Transverse colon (tissue), 4 donors: ENCODE measurements around the gene NUP93. TPM values are rescaled to one million over a fixed set of nuclear protein-coding genes. Genes with fewer than 3 reads are reported as not detected.

Source experiments
- DNase-seq: peaks from one replicate; pipeline ENCODE4 v3.0.0-alpha.2; 2019
- H3K27ac ChIP-seq, 4 donors: fragments of 200-600 bp; sonication (generic); 2 replicates each; pipeline ENCODE4 v1.5.1; 2016 to 2018; ENCODE audit warnings: inconsistent platforms in 4 of 4
- H3K27me3 ChIP-seq: fragments of 200-600 bp; sonication (generic); 2 replicates; pipeline ENCODE4 v1.5.1; 2017; ENCODE audit warnings: inconsistent platforms
- H3K36me3 ChIP-seq, 4 donors: fragments of 200-600 bp; sonication (generic); 2 replicates each; pipeline ENCODE4 v1.5.1; 2017 to 2019; ENCODE audit warnings: inconsistent platforms in 4 of 4
- H3K4me1 ChIP-seq, 4 donors: fragments of 200-600 bp; sonication (generic); 2 replicates each; pipeline ENCODE4 v1.5.1; 2017 to 2020; ENCODE audit warnings: inconsistent platforms in 4 of 4
- H3K4me3 ChIP-seq, 4 donors: fragments of 200-600 bp; sonication (generic); 1 replicate in 1 of 4; 2 replicates in 3 of 4; pipeline versions ENCODE4 v1.5.1 to v1.6.1; 2017 to 2019; ENCODE audit warnings: inconsistent platforms in 4 of 4
- H3K9me3 ChIP-seq, 2 donors: fragments of 200-600 bp; sonication (generic); 2 replicates each; pipeline ENCODE4 v1.5.1; 2017 to 2019; ENCODE audit warnings: inconsistent platforms in 2 of 2
- EP300 ChIP-seq: sonication (generic); formaldehyde crosslinking; IDR thresholded peaks from one replicate; pipeline ENCODE4 v1.6.1; 2017; ENCODE audit warnings: antibody characterized with exemption, low read depth
- POLR2A ChIP-seq: fragments of 450-650 bp; IDR thresholded peaks from one replicate; pipeline ENCODE4 v1.6.1; 2016; ENCODE audit warnings: antibody characterized with exemption, mild to moderate bottlenecking, moderate library complexity
- POLR2AphosphoS5 ChIP-seq, 3 donors: sonication (generic); formaldehyde crosslinking; IDR thresholded peaks; one replicate each; pipeline ENCODE4 v1.6.1; 2016; ENCODE audit warnings: antibody characterized with exemption in 3 of 3
- WGBS, 2 donors: methylation state at CpG; one replicate each; pipeline ENCODE4 v1.1.5; 2018; ENCODE audit warnings: low coverage in 1 of 2; 5-methylcytosine and 5-hydroxymethylcytosine counted together
- in situ Hi-C, 4 donors: fragments of 200-750 bp; cut with MboI; loops; one replicate each; pipeline versions ENCODE4 v1.15.0 to v1.15.1; 2017; ENCODE audit warnings: low sequenced_read_pairs in 3 of 4, low pct_ligation_motif_present in 1 of 4, low pct_unique_long_range_greater_than_20kb in 1 of 4
- intact Hi-C: fragments of 100-400 bp; cut with DNase I; formaldehyde crosslinking; loops from one replicate; pipeline ENCODE4 v1.15.1; 2023; ENCODE audit warnings: low total_unique reads
- total RNA-seq, 4 donors: library from RNA; depleted of rRNA; stranded (reverse); fragments of >200 nt; gene quantifications; one replicate each; pipeline ENCODE4 v1.1.0, GENCODE V29; 2016
- TF ChIP-seq, protein P1 (sequence below), 5 experiments: fragments of 200-600 bp in 3 of 5; fragments of 450-650 bp in 2 of 5; sonication (generic) in 3 of 5; IDR thresholded peaks; 1 replicate in 2 of 5; 2 replicates in 3 of 5; pipeline ENCODE4 v1.5.1; 2016 to 2017; ENCODE audit warnings: antibody characterized with exemption in 5 of 5, inconsistent platforms in 3 of 5, mild to moderate bottlenecking in 2 of 5, moderate library complexity in 1 of 5

NUP93 gene
- total RNA-seq, 4 donors from 2014 or later: 8.6 to 42.4 (median 20.6) TPM

DNA sequence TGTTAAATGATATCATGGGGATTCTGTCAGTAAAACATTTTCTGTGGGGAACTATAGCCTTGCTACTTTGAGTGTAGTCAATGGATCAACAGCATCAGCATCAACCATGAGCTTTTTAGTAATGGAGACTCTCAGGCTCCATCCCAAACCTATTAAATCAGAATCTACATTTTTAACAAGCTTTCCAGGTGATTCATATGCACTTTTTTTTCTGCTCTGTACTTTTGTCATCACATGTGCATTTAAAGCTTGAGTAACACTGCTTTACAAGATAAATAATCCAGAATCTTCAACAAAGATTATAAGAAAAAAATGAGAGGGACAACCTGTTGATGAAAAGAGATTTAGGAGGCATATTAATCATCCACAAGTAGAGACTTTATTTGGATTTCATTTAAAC, 23.5 kb downstream of the NUP93 start:
- intact Hi-C loops: no loop called here
- no peak for DNase-seq
- TF ChIP-seq EP300 (no peak), POLR2AphosphoS5 (IDR thresholded peaks at IDR 0.05) (no peak), POLR2A (no peak)
- TF ChIP-seq, protein P1, sequence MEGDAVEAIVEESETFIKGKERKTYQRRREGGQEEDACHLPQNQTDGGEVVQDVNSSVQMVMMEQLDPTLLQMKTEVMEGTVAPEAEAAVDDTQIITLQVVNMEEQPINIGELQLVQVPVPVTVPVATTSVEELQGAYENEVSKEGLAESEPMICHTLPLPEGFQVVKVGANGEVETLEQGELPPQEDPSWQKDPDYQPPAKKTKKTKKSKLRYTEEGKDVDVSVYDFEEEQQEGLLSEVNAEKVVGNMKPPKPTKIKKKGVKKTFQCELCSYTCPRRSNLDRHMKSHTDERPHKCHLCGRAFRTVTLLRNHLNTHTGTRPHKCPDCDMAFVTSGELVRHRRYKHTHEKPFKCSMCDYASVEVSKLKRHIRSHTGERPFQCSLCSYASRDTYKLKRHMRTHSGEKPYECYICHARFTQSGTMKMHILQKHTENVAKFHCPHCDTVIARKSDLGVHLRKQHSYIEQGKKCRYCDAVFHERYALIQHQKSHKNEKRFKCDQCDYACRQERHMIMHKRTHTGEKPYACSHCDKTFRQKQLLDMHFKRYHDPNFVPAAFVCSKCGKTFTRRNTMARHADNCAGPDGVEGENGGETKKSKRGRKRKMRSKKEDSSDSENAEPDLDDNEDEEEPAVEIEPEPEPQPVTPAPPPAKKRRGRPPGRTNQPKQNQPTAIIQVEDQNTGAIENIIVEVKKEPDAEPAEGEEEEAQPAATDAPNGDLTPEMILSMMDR (IDR thresholded peaks at IDR 0.05): no peak
- Histone ChIP-seq H3K9me3 (no peaks in the 10 kb centered on the region), H3K27ac (no peak overlapping the region), H3K27me3 (no peaks in the 10 kb centered on the region), H3K4me1 (peaks cover 0 to 8% (median 0%) of the 10 kb centered on the region in 4 donors), H3K36me3 (no peaks in the 10 kb centered on the region), H3K4me3 (no peak overlapping the region)
- in situ Hi-C loops: no loop called here

DNA sequence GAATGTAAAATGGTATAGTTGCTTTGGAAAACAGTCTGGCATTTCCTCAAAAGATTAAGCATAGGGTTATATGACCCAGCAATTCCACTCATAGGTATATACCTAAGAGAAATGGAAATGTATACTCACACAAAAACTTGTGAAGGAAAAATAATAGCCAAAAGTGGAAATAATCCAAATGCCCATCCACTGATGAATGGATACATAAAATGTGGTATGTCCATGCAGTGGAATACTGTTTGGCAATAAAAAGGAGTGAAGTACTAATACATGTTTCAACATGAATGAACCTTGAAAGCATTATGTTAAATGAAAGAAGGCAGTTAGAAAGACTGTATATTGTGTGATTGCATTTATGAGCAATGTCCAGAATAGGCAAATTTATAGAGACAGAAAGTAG, 25.1 kb downstream of the NUP93 start:
- intact Hi-C loops: no loop called here
- TF ChIP-seq, protein P1 (IDR thresholded peaks at IDR 0.05): no peak
- TF ChIP-seq EP300 (no peak), POLR2AphosphoS5 (IDR thresholded peaks at IDR 0.05) (no peak), POLR2A (no peak)
- peaks cover 0 to 8% (median 0%) of the 10 kb centered on the region in 4 donors for H3K4me1 ChIP-seq
- no peak for DNase-seq
- no peak overlapping the region for H3K27ac ChIP-seq
- no peak overlapping the region for H3K4me3 ChIP-seq
- no peaks in the 10 kb centered on the region for H3K27me3 ChIP-seq
- peaks cover 0 to 6% (median 0%) of the 10 kb centered on the region in 4 donors for H3K36me3 ChIP-seq
- H3K9me3 ChIP-seq: no peaks in the 10 kb centered on the region
- in situ Hi-C loops: no loop called here

DNA sequence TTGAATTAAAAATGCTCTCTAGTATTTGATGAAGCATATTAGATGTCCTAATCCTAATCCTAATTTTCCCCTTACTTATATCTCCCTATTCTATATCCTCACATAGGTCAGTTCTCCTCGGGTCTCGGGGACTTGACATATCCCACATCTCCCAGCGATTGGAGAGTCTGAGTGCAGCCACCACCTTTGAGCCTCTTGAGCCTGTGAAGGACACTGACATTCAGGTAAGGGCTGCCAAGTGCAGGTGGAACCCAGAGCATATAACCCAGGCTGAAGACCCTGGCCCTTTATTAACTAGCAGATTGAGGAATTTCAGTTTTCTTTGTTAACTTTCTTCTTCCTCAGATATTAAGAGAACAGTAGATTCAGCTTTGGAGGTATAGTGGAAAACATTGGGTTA, 28.5 kb downstream of the NUP93 start:
- Histone ChIP-seq H3K4me3 (no peak overlapping the region), H3K9me3 (no peaks in the 10 kb centered on the region), H3K27me3 (no peaks in the 10 kb centered on the region), H3K36me3 (peaks cover 0 to 6% (median 3%) of the 10 kb centered on the region in 4 donors), H3K4me1 (no peaks in the 10 kb centered on the region), H3K27ac (no peak overlapping the region)
- in situ Hi-C loops (no loop called here), intact Hi-C loops (no loop called here)
- WGBS, 2 donors: 89 to 94% methylated on average over 2 to 3 of the region's 3 CpGs
- no peak for TF ChIP-seq POLR2AphosphoS5 (IDR thresholded peaks at IDR 0.05)
- no peak for TF ChIP-seq POLR2A
- TF ChIP-seq EP300: no peak
- TF ChIP-seq, protein P1 (IDR thresholded peaks at IDR 0.05): no peak
- DNase-seq: no peak

DNA sequence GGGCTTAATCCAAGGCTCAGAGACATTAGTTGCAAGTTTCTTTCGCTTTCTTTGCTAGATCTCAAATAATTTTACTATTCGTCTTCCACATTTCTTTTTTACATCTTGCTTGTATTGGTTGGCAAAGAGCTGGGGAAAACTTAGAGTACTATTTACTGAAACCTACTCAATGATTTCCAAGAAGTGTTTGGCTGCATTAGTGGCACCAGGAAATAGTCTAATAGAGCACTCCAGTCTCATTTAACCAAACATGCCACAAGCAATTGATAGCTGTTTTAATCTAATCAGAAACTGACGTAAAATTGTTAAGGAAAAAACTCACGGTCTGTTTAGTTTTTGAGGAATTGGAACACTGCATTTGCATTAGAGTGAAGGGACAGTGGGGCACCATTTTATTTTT, 29.0 kb downstream of the NUP93 start:
- WGBS, 2 donors: 80 to 90% methylated on average over 3 to 4 of the region's 4 CpGs
- Histone ChIP-seq H3K27me3 (no peaks in the 10 kb centered on the region), H3K4me1 (peaks cover 0 to 5% (median 0%) of the 10 kb centered on the region in 4 donors), H3K27ac (no peak overlapping the region), H3K4me3 (no peak overlapping the region), H3K9me3 (no peaks in the 10 kb centered on the region), H3K36me3 (peaks cover 0 to 6% (median 3%) of the 10 kb centered on the region in 4 donors)
- no peak for TF ChIP-seq EP300
- TF ChIP-seq, protein P1 (IDR thresholded peaks at IDR 0.05): no peak
- no peak for TF ChIP-seq POLR2A
- no peak for TF ChIP-seq POLR2AphosphoS5 (IDR thresholded peaks at IDR 0.05)
- no peak for DNase-seq
- intact Hi-C loops: no loop called here
- in situ Hi-C loops: no loop called here
